Endothelial cell (in vitro differentiated cells): ENCODE results near the gene BACH2. TPM values are rescaled to one million over a fixed set of nuclear protein-coding genes. Genes with fewer than 3 reads are reported as not detected.

Source experiments
- DNase-seq: peaks from one replicate; pipeline ENCODE4 v3.0.0; 2021; ENCODE audit warnings: low spot score
- H3K27ac Mint-ChIP-seq: one replicate; pipeline ENCODE4 v1.8.0; 2021; ENCODE audit warnings: mixed read lengths, inconsistent platforms; ENCODE audit not compliant: unreplicated experiment
- H3K27me3 Mint-ChIP-seq: one replicate; pipeline ENCODE4 v1.8.0; 2021; ENCODE audit warnings: mild to moderate bottlenecking, moderate library complexity, mixed read lengths, inconsistent platforms; ENCODE audit not compliant: unreplicated experiment
- H3K36me3 Mint-ChIP-seq: one replicate; pipeline ENCODE4 v1.8.0; 2021; ENCODE audit warnings: mild to moderate bottlenecking, low read depth, mixed read lengths, inconsistent platforms; ENCODE audit not compliant: unreplicated experiment
- H3K4me1 Mint-ChIP-seq: one replicate; pipeline ENCODE4 v1.8.0; 2021; ENCODE audit warnings: mild to moderate bottlenecking, mixed read lengths, inconsistent platforms; ENCODE audit not compliant: unreplicated experiment
- H3K4me3 Mint-ChIP-seq: one replicate; pipeline ENCODE4 v1.8.0; 2021; ENCODE audit warnings: mild to moderate bottlenecking, mixed read lengths, inconsistent platforms; ENCODE audit not compliant: unreplicated experiment
- H3K9me3 Mint-ChIP-seq: one replicate; pipeline ENCODE4 v1.8.0; 2021; ENCODE audit warnings: mixed read lengths, inconsistent platforms; ENCODE audit not compliant: unreplicated experiment
- total RNA-seq: library from RNA; stranded (reverse); fragmentation: NEBNext Ultra II Directional; extraction: Animal tissue kit (Norgen Biotek cat#: 25700); gene quantifications from one replicate; pipeline ENCODE4 v1.2.1, GENCODE V29; 2021; ENCODE audit not compliant: unreplicated experiment
- TF ChIP-seq, protein P1 (sequence below): fragments of 200-600 bp; sonication (generic); IDR thresholded peaks from one replicate; pipeline ENCODE4 v1.5.0; 2021; ENCODE audit warnings: antibody characterized with exemption; ENCODE audit not compliant: unreplicated experiment

BACH2 gene
- total RNA-seq, 1 donor from 2014 or later = 3.9 TPM

DNA sequence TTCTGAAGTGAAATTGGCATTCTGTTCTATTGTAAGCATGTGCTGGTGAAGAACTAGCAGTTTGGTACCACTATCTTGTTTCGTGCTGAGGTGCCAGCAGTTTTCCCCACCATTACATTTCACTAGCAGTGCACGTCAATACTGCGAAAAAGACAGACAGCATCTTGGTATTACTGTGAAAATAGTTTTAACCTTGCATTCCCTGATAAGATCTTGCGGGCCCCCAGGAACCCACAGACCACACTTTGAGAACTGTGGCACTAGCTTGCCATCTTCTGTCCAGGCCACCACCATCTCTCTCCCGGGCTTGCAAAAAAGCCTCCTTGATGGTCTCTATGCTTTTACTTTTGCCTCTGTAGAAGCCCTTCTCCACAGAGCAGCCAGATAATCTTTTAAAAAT lies 185.7 kb downstream of the BACH2 start:
- Mint-ChIP-seq H3K4me1 (no peaks in the 10 kb centered on the region), H3K27ac (no peak overlapping the region)

DNA sequence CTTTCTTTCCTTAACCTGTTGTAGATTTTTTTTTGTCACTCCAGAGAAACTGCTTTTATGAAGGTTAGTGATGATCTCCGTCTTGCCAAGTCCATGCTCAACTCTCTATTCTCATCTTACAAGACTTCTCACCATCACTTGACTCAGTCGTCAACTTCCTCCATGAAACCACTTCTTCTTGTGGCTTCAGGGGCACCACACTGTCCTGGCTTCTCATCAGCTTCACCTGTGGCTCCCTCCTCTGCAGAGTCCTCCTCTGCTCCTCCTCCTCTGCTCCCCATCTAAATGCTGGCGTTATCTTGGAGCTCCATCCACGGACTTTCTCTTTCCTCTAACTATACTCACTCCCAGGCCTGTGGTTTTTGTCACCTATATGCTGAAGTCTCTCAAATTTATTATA lies 187.5 kb downstream of the BACH2 start:
- TF ChIP-seq, protein P1, sequence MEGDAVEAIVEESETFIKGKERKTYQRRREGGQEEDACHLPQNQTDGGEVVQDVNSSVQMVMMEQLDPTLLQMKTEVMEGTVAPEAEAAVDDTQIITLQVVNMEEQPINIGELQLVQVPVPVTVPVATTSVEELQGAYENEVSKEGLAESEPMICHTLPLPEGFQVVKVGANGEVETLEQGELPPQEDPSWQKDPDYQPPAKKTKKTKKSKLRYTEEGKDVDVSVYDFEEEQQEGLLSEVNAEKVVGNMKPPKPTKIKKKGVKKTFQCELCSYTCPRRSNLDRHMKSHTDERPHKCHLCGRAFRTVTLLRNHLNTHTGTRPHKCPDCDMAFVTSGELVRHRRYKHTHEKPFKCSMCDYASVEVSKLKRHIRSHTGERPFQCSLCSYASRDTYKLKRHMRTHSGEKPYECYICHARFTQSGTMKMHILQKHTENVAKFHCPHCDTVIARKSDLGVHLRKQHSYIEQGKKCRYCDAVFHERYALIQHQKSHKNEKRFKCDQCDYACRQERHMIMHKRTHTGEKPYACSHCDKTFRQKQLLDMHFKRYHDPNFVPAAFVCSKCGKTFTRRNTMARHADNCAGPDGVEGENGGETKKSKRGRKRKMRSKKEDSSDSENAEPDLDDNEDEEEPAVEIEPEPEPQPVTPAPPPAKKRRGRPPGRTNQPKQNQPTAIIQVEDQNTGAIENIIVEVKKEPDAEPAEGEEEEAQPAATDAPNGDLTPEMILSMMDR = no peak
- H3K4me1 Mint-ChIP-seq = peaks cover 10% of the 10 kb centered on the region
- H3K9me3 Mint-ChIP-seq = no peaks in the 10 kb centered on the region
- no peak for DNase-seq
- no peaks in the 10 kb centered on the region for H3K27me3 Mint-ChIP-seq
- no peak overlapping the region for H3K27ac Mint-ChIP-seq
- no peak overlapping the region for H3K4me3 Mint-ChIP-seq
- peaks cover 5% of the 10 kb centered on the region for H3K36me3 Mint-ChIP-seq

More for the DNA sequence above, 185.7 kb downstream of the BACH2 start:
- TF ChIP-seq, protein P1 = no peak
- Mint-ChIP-seq H3K27me3 (no peaks in the 10 kb centered on the region), H3K4me3 (no peak overlapping the region), H3K9me3 (no peaks in the 10 kb centered on the region), H3K36me3 (peaks cover 5% of the 10 kb centered on the region)
- no peak for DNase-seq

DNA sequence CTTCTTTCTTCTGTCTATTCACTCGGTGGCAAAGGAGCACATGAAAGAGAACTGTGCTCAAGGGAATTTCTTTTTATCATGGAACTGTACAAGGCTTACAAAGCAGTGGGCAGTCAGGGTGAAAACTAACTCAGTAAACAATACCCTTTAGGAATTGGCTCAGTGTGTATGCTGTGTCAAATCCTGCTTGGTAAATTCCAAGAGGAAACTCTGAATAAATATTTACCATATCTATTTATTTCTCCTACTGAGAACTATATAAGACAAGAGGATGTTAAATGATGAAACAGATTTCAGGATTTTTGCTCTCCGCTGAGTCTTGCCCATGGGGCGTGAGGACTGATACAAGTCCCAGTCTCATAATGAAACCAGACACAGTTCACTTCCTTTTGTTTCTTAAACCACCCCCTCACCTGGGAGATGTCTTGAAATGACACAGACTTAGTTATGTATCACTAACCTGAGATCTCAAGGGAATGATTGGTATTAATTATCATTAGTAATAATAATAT lies 188.8 kb downstream of the BACH2 start:
- no peak overlapping the region for H3K27ac Mint-ChIP-seq
- no peaks in the 10 kb centered on the region for H3K36me3 Mint-ChIP-seq
- H3K4me1 Mint-ChIP-seq = peaks cover 22% of the 10 kb centered on the region
- no peaks in the 10 kb centered on the region for H3K27me3 Mint-ChIP-seq
- H3K4me3 Mint-ChIP-seq = no peak overlapping the region
- TF ChIP-seq, protein P1 = no peak
- H3K9me3 Mint-ChIP-seq = no peaks in the 10 kb centered on the region
- no peak for DNase-seq

DNA sequence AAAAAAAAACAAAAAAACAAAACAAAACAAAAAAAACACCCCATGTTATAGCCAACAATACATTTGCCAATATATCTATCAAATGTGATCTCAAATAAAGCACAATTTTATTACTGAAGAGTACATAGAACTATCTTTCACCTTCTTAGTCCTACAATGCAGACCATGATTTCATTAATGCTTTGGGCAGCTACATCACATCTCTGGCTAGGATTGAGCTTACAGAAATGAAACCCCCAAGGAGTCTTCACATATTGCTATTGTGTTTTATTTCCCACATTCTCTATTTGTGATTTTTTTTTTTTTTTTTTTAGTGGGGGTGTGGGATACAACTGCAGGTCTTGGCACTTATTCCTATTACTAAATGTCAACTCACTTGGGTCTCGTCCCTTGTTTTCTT lies 189.3 kb downstream of the BACH2 start:
- Mint-ChIP-seq H3K27ac (no peak overlapping the region), H3K4me3 (no peak overlapping the region), H3K27me3 (peaks cover 1% of the 10 kb centered on the region), H3K4me1 (peaks cover 22% of the 10 kb centered on the region), H3K36me3 (no peaks in the 10 kb centered on the region), H3K9me3 (no peaks in the 10 kb centered on the region)
- no peak for DNase-seq
- TF ChIP-seq, protein P1 = no peak

DNA sequence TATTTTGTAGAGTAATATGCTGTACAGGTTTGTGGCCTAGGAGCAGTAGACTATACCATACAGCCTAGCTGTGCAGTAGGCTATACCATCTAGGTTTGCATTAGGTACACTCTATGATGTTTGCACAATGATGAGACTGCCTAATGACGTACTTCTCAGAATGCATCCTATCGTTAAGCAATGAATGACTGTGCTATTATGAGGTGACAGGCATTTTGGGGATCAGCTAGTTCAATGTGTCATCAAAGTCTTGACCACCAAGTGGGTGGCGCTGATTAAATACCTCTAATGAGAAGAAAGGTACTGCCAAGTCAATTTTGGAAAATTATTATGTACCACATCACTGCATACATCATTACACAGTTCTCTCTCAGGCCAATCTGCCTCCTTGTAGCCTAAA lies 190.2 kb downstream of the BACH2 start:
- no peaks in the 10 kb centered on the region for H3K36me3 Mint-ChIP-seq
- peaks cover 22% of the 10 kb centered on the region for H3K4me1 Mint-ChIP-seq
- H3K4me3 Mint-ChIP-seq = no peak overlapping the region
- peaks cover 1% of the 10 kb centered on the region for H3K27me3 Mint-ChIP-seq
- TF ChIP-seq, protein P1 = no peak
- H3K27ac Mint-ChIP-seq = no peak overlapping the region
- DNase-seq = no peak
- no peaks in the 10 kb centered on the region for H3K9me3 Mint-ChIP-seq
